Hematopoietic multipotent progenitor cell treated with erythropoietin and hydrocortisone succinate and interleukin-3 and kit ligand, for 15 days (in vitro differentiated cells): ENCODE data around the gene BAK1.
"Not testable (repeated sequence)": the region's sequence is repeated elsewhere in the genome, so short reads cannot be mapped to it uniquely, and the experiment has no call there.

ENCODE experiments used
- DNase-seq: peaks from one replicate; pipeline ENCODE4 v3.0.0-alpha.2; 2015; ENCODE audit warnings: low spot score

BAK1 gene

GRCh38 chr6:33551538-33551937 lies 28.5 kb downstream of the BAK1 start:
- no peak for DNase-seq

DNA sequence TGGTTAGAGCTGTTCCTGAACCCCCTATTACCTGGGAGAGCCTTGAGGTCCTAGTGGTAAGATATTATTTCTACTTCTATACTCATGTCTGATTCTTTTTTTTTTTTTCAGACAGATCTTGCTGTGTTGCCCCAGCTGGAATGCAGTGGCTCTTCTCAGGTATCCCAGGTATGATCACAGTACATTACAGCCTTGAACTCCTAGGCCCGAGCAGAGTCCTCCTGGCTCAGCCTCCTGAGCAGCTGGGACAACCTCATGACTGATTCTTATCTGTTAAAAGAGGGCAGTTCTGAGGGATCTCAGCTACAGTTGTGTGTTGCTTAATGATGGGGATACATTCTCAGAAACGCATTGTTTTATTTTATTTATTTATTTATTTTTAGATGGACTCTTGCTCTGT lies 30.2 kb downstream of the BAK1 start:
- no peak for DNase-seq

- DNase-seq: no peak
Observed at GRCh38 chr6:33549196-33549595, 30.9 kb downstream of the BAK1 start.

DNA sequence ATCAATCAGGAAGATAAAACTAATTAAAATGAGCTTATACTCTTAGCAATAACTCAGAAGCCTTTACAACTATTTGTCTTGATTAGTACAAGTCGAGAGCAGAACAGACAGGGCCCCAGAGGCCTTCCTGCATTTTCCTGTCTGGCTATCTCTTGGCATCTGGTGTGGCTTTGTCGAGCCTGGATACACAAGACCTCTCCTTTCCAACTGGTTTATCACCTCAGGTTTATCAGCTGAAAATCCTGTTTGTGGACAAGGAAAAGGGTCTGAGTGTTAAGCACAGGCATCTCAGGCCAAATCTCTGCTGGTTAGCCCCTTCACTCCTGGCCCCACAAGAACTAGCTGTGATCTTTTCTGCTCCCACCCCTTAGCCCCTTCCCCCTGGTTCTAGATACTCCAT lies 32.6 kb downstream of the BAK1 start:
- DNase-seq: no peak

- DNase-seq: no peak
Observed at GRCh38 chr6:33546766-33547165, 33.3 kb downstream of the BAK1 start.

GRCh38 chr6:33545292-33545691 lies 34.8 kb downstream of the BAK1 start:
- not testable (repeated sequence) for DNase-seq

DNA sequence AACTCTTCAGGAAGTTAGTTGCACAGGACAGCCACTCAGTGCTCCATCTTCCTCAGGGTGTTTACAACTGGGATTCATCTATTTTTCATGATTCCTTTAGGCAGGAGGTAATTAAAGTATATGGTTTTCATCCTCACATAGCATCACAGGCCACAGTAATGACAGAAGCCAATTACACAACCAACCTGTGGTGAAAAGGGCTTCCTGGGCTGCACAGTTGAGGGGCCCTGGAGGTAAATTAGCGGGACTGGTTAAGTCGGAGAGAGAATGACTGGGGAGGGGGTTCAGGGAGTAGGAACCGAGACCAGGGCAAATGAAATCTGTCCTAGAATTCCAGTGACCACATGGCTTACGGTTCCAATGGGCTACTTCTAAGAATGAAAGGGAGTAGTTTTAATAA lies 37.0 kb downstream of the BAK1 start:
- DNase-seq: no peak

DNA sequence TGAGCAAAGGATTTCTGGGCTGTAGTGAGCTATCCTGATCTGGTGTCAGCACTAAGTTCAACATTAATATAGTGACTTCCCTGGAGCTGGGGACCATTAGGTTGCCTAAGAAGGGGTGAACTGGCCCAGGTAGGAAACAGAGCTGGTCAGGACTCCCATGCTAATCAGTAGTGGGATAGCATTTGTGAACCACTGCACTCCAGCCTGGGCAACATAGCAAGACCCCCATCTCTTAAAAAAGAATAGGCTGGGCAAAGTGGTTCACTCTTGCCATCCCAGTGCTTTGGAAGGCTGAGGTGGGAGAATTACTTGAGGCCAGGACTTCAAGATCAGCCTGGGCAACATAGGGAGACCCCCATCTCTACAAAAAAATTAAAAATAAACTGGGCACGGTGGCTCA lies 39.3 kb downstream of the BAK1 start:
- no peak for DNase-seq

DNA sequence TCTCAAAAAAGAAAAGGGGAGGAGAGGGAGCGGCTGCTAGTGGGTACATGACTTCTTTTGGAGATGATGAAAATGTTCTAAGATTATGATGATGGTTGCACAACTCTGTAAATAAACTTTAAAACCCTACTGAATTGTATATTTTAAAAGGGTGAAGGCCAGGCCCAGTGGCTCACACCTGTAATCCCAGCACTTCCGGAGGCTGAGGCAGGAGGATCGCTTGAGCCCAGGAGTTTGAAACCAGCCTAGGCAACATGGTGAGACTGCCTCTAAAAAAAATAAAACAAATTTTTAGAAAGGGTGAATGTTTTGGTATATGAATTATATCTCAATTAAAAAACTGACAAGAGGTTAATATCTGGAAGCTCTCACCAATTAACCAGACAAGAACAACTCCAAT lies 45.4 kb downstream of the BAK1 start:
- no peak for DNase-seq

- DNase-seq: not testable (repeated sequence)
Observed at GRCh38 chr6:33533163-33533869, 46.8 kb downstream of the BAK1 start.

- not testable (repeated sequence) for DNase-seq
Observed at GRCh38 chr6:33532431-33532830, 47.6 kb downstream of the BAK1 start.

- DNase-seq: not testable (repeated sequence)
Observed at GRCh38 chr6:33530617-33531016, 49.5 kb downstream of the BAK1 start.
